Measurements from ENCODE around the gene GABRB2. TPM values are rescaled to one million over a fixed set of nuclear protein-coding genes. Genes with fewer than 3 reads are reported as not detected.

GABRB2 gene
- total and polyA plus RNA-seq, 11 donors, result 0.04 to 3.8 (median 0.16) TPM; not detected in 7

GRCh38 chr5:161295721-161296250 lies 250.7 kb downstream of the GABRB2 start:
- DNase-seq (no peak), ATAC-seq (no peak)
- Histone ChIP-seq H3K36me3 (no peaks in the 10 kb centered on the region), H3K9me3 (peaks cover 0 to 9% (median 0%) of the 10 kb centered on the region in 12 donors), H3K4me1 (no peaks in the 10 kb centered on the region), H3K27ac (no peak overlapping the region), H3K27me3 (no peaks in the 10 kb centered on the region), H3K4me3 (no peak overlapping the region)
- intact Hi-C loops (cut with DNase I), result no loop called here
- TF ChIP-seq POLR2A (IDR thresholded peaks at IDR 0.05) (no peak), CTCF (IDR thresholded peaks at IDR 0.05) (no peak)

- no peak for TF ChIP-seq POLR2A (IDR thresholded peaks at IDR 0.05)
- TF ChIP-seq CTCF (IDR thresholded peaks at IDR 0.05), result no peak
- no peak for ATAC-seq
- H3K4me3 ChIP-seq, result no peak overlapping the region
- H3K27me3 ChIP-seq, result no peaks in the 10 kb centered on the region
- intact Hi-C loops (cut with DNase I), result no loop called here
- no peak for DNase-seq
- H3K9me3 ChIP-seq, result no peaks in the 10 kb centered on the region
- no peaks in the 10 kb centered on the region for H3K36me3 ChIP-seq
- H3K4me1 ChIP-seq, result no peaks in the 10 kb centered on the region
- H3K27ac ChIP-seq, result no peak overlapping the region
- WGBS, 4 donors, result 88 to 96% (median 90%) methylated on average over 3 of the region's 3 CpGs
Measured at GRCh38 chr5:161288071-161288470, 258.5 kb downstream of the GABRB2 start.

GRCh38 chr5:161287436-161287835 lies 259.1 kb downstream of the GABRB2 start:
- WGBS, 4 donors, result 39 to 65% (median 54%) methylated on average over 1 of the region's 1 CpG
- no peaks in the 10 kb centered on the region for H3K9me3 ChIP-seq
- DNase-seq (no peak), ATAC-seq (no peak)
- no peaks in the 10 kb centered on the region for H3K27me3 ChIP-seq
- no peaks in the 10 kb centered on the region for H3K36me3 ChIP-seq
- no peaks in the 10 kb centered on the region for H3K4me1 ChIP-seq
- TF ChIP-seq POLR2A (IDR thresholded peaks at IDR 0.05) (no peak), CTCF (IDR thresholded peaks at IDR 0.05) (no peak)
- intact Hi-C loops (cut with DNase I), result no loop called here
- H3K4me3 ChIP-seq, result no peak overlapping the region
- H3K27ac ChIP-seq, result no peak overlapping the region

- Histone ChIP-seq H3K4me3 (no peak overlapping the region), H3K36me3 (no peaks in the 10 kb centered on the region), H3K9me3 (no peaks in the 10 kb centered on the region), H3K27ac (no peak overlapping the region), H3K27me3 (no peaks in the 10 kb centered on the region), H3K4me1 (no peaks in the 10 kb centered on the region)
- DNase-seq (no peak), ATAC-seq (no peak)
- intact Hi-C loops (cut with DNase I), result no loop called here
- 73 to 84% (median 77%) methylated on average over 3 of the region's 3 CpGs for WGBS, 4 donors
- TF ChIP-seq POLR2A (IDR thresholded peaks at IDR 0.05), result no peak
- no peak for TF ChIP-seq CTCF (IDR thresholded peaks at IDR 0.05)
Measured at GRCh38 chr5:161286066-161286655, 260.4 kb downstream of the GABRB2 start.

Data from heart left ventricle (tissue), 16 donors.